Measurements from ENCODE around the gene TMIGD2.

DNA sequence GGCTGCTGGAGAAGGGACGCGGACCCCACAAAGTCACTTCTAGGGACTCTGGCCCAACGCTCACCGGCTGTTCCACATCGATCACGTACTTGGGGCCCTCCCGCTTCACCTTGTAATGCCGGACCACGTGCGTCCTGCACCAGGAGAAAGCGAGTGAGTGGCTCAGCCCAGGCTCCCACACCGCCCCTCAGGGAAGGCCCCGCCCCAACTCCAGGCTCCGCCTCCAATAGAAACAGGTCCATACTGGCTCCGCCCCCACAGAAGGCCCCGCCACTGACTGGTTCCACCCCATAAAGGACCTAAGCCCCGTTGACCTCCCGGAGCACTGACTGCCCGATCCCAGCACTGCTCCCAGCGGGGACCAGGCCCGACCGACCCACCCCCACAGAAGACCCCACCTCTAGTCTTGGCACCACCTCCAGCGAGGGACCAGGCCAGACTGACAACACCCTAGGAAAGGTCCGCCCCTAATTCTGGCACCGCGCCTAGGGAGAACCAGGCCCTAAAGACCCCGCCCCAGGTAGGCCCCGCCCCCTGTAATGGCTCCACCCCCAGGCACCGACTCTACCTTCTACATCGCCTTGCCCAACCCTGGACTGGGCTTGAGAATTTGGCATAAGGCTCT, 25.2 kb upstream of the TMIGD2 start:
- no peak for TF ChIP-seq FOXM1 (IDR thresholded peaks at IDR 0.05; ENCODE audit: borderline replicate concordance)
- TF ChIP-seq FOXK2 (IDR thresholded peaks at IDR 0.05): no peak
- no peak for TF ChIP-seq ZNF384 (IDR thresholded peaks at IDR 0.05)
- TF ChIP-seq ELF4 (IDR thresholded peaks at IDR 0.05): no peak
- TF ChIP-seq BHLHE40 (IDR thresholded peaks at IDR 0.05; ENCODE audit: borderline replicate concordance): no peak
- TF ChIP-seq SUZ12 (IDR thresholded peaks at IDR 0.05): no peak
- no peak for TF ChIP-seq NFRKB (IDR thresholded peaks at IDR 0.05)
